PFSK-1 (cell line): ENCODE results near the gene PRDM16.

ENCODE experiments used
- FOXP2 ChIP-seq: optimal IDR thresholded peaks from 2 replicates; pipeline ENCODE3; 2011; ENCODE audit warnings: borderline replicate concordance, control low read depth, inconsistent platforms; ENCODE audit not compliant: insufficient read depth; ENCODE audit errors: extremely low read length, extremely low read depth
- POLR2AphosphoS5 ChIP-seq: IDR thresholded peaks from 2 replicates; pipeline ENCODE4 v1.6.1; 2012; ENCODE audit warnings: low read depth, mild to moderate bottlenecking, control low read depth, low read length, moderate library complexity
- REST ChIP-seq, 2 experiments: IDR thresholded peaks; 2 replicates each; pipeline versions ENCODE4 v1.6.1 to v1.8.0; 2011 to 2012; ENCODE audit warnings: low read depth in 2 of 2, low read length in 2 of 2, control low read depth in 1 of 2, inconsistent platforms in 1 of 2, mild to moderate bottlenecking in 1 of 2, moderate library complexity in 1 of 2; ENCODE audit not compliant: insufficient read depth in 1 of 2
- SIN3A ChIP-seq: IDR thresholded peaks from 2 replicates; pipeline ENCODE4 v1.6.1; 2012; ENCODE audit warnings: mild to moderate bottlenecking, low read length, moderate library complexity, borderline replicate concordance; ENCODE audit not compliant: insufficient read depth
- TAF1 ChIP-seq: IDR thresholded peaks from 2 replicates; pipeline ENCODE4 v1.6.1; 2012; ENCODE audit warnings: low read length, control low read depth, borderline replicate concordance; ENCODE audit not compliant: insufficient read depth

PRDM16 gene

GRCh38 chr1:3312310-3312897 lies 243.4 kb downstream of the PRDM16 start:
- TF ChIP-seq REST (IDR thresholded peaks at IDR 0.05; ENCODE audit: insufficient read depth in 1 of 2, low read depth in 2 of 2, low read length in 2 of 2) (no peak), POLR2AphosphoS5 (no peak), TAF1 (no peak), SIN3A (no peak), FOXP2 (no peak)

GRCh38 chr1:3312898-3313575 lies 244.0 kb downstream of the PRDM16 start:
- TF ChIP-seq REST (IDR thresholded peaks at IDR 0.05; ENCODE audit: insufficient read depth in 1 of 2, low read depth in 2 of 2, low read length in 2 of 2) (no peak), POLR2AphosphoS5 (no peak), TAF1 (no peak), SIN3A (no peak), FOXP2 (no peak)

- TF ChIP-seq TAF1 (no peak), SIN3A (no peak), POLR2AphosphoS5 (no peak), REST (IDR thresholded peaks at IDR 0.05; ENCODE audit: insufficient read depth in 1 of 2, low read depth in 2 of 2, low read length in 2 of 2) (no peak), FOXP2 (no peak)
Measured at GRCh38 chr1:3313576-3313950, 244.6 kb downstream of the PRDM16 start.

GRCh38 chr1:3314491-3315381 lies 245.7 kb downstream of the PRDM16 start:
- TF ChIP-seq SIN3A: no peak
- TF ChIP-seq TAF1: no peak
- TF ChIP-seq REST (IDR thresholded peaks at IDR 0.05; ENCODE audit: insufficient read depth in 1 of 2, low read depth in 2 of 2, low read length in 2 of 2): no peak
- TF ChIP-seq POLR2AphosphoS5: no peak
- no peak for TF ChIP-seq FOXP2
